ENCODE data around the gene SPOCD1. TPM values are rescaled to one million over a fixed set of nuclear protein-coding genes. Genes with fewer than 3 reads are reported as not detected.

SPOCD1 gene
- polyA plus RNA-seq, 1 of the 3 experiments (the other 2 are of a cell fraction) = 10.7 TPM

DNA sequence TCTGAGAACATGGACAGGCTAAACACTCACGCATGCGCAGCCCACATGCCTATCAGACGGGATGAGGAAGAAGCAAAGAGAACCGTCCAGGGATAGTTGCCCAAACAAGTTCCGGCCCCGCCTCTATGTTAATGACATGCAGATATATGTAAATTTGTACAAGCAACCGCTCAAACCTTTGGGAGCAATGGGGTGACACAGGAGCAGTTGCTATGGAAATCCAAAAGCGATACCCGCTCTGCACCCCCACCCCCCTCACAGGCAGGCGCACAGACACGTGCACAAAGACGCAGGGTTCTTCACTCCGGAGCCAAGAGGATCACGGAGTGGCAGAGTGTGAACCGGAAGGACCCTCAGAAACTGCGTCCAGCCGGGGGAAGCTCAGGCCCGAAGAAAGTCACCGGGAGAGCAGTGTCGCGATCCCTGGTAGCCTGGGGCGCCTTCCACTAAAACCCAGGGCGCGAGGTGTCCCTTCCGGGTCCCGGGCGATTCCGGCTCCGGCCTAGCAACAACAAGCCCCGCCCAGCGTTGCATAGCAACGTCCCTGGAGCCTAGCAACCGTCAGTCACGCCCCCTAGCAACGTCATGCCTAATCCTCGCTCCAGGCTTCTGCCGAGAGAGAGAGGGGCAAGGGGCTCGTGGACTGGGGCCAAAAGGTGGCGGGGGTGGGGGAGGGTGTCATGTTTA lies 27.5 kb downstream of the SPOCD1 start (continued):
- no peak; the same call in 1 of the 2 replicates for TF ChIP-seq SIN3A (IDR thresholded peaks at IDR 0.05; ENCODE audit: borderline replicate concordance, low read depth, low read length)
- TF ChIP-seq, protein P1, sequence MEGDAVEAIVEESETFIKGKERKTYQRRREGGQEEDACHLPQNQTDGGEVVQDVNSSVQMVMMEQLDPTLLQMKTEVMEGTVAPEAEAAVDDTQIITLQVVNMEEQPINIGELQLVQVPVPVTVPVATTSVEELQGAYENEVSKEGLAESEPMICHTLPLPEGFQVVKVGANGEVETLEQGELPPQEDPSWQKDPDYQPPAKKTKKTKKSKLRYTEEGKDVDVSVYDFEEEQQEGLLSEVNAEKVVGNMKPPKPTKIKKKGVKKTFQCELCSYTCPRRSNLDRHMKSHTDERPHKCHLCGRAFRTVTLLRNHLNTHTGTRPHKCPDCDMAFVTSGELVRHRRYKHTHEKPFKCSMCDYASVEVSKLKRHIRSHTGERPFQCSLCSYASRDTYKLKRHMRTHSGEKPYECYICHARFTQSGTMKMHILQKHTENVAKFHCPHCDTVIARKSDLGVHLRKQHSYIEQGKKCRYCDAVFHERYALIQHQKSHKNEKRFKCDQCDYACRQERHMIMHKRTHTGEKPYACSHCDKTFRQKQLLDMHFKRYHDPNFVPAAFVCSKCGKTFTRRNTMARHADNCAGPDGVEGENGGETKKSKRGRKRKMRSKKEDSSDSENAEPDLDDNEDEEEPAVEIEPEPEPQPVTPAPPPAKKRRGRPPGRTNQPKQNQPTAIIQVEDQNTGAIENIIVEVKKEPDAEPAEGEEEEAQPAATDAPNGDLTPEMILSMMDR (IDR thresholded peaks at IDR 0.05) = no peak
- TF ChIP-seq, protein P2, sequence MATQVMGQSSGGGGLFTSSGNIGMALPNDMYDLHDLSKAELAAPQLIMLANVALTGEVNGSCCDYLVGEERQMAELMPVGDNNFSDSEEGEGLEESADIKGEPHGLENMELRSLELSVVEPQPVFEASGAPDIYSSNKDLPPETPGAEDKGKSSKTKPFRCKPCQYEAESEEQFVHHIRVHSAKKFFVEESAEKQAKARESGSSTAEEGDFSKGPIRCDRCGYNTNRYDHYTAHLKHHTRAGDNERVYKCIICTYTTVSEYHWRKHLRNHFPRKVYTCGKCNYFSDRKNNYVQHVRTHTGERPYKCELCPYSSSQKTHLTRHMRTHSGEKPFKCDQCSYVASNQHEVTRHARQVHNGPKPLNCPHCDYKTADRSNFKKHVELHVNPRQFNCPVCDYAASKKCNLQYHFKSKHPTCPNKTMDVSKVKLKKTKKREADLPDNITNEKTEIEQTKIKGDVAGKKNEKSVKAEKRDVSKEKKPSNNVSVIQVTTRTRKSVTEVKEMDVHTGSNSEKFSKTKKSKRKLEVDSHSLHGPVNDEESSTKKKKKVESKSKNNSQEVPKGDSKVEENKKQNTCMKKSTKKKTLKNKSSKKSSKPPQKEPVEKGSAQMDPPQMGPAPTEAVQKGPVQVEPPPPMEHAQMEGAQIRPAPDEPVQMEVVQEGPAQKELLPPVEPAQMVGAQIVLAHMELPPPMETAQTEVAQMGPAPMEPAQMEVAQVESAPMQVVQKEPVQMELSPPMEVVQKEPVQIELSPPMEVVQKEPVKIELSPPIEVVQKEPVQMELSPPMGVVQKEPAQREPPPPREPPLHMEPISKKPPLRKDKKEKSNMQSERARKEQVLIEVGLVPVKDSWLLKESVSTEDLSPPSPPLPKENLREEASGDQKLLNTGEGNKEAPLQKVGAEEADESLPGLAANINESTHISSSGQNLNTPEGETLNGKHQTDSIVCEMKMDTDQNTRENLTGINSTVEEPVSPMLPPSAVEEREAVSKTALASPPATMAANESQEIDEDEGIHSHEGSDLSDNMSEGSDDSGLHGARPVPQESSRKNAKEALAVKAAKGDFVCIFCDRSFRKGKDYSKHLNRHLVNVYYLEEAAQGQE (IDR thresholded peaks at IDR 0.05; ENCODE audit: low read depth, low read length) = no peak
- peak; percentile 77 for TF ChIP-seq POLR2AphosphoS5 (IDR thresholded peaks at IDR 0.05; ENCODE audit: low read depth, low read length)
- no peak for TF ChIP-seq CHD2 (IDR thresholded peaks at IDR 0.05; ENCODE audit: low read length, partially characterized antibody)
- TF ChIP-seq, protein P3, sequence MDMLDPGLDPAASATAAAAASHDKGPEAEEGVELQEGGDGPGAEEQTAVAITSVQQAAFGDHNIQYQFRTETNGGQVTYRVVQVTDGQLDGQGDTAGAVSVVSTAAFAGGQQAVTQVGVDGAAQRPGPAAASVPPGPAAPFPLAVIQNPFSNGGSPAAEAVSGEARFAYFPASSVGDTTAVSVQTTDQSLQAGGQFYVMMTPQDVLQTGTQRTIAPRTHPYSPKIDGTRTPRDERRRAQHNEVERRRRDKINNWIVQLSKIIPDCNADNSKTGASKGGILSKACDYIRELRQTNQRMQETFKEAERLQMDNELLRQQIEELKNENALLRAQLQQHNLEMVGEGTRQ (IDR thresholded peaks at IDR 0.05; ENCODE audit: borderline replicate concordance, low read depth, low read length) = no peak
- TF ChIP-seq, protein P4, sequence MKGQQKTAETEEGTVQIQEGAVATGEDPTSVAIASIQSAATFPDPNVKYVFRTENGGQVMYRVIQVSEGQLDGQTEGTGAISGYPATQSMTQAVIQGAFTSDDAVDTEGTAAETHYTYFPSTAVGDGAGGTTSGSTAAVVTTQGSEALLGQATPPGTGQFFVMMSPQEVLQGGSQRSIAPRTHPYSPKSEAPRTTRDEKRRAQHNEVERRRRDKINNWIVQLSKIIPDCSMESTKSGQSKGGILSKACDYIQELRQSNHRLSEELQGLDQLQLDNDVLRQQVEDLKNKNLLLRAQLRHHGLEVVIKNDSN (IDR thresholded peaks at IDR 0.05; ENCODE audit: borderline replicate concordance, low read depth) = no peak
- TF ChIP-seq TCF12 (IDR thresholded peaks at IDR 0.05) = no peak
- TF ChIP-seq MXI1 (IDR thresholded peaks at IDR 0.05; ENCODE audit: low read depth, low read length) = peak; percentile 95
- no peak for TF ChIP-seq EZH2phosphoT487 (IDR thresholded peaks at IDR 0.05; ENCODE audit: borderline replicate concordance, low read depth)

DNA sequence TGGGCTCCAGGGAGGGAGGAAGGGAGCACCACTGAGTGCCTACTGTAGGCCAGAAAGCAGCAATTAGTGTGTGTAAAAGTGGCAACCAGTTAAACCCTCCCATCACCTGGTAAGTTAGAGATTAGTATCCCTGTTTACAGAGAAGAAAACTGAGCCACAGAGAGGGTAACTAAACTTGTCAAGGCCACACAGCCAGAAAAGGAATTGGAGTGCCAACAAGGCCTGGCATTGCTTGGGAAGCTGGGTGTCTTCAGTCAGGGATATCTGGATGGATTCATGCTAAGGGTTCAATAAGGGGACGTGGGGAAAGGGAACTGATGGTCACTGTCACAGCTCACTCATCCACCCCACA lies 28.1 kb downstream of the SPOCD1 start:
- peak overlapping the region; percentile 82; the same call in 1 of the 2 replicates for H3K9ac ChIP-seq
- 0 out of 2 replicates have a peak overlapping the region, but pooled peaks have one; percentile 13 for H2AFZ ChIP-seq (ENCODE audit: low read depth)
- ChIA-PET POLR2A (interaction anchor here (0.7 to 1.9 kb wide), 3 partner anchors 25 to 72 kb away, joined by 3 to 7 read pairs (median 6); no protein-coding TSS in a partner anchor), CTCF (interaction anchor here (1.1 to 21.1 kb wide), 16 partner anchors 11 to 224 kb away, joined by 3 to 707 read pairs (median 20); partner anchors contain the start of genes ADGRB2, COL16A1, PTP4A2 and SPOCD1)
- peak overlapping the region; percentile 98 for H3K4me2 ChIP-seq
- peaks cover 7 to 70% of the 10 kb centered on the region in 2 experiments for H3K4me1 ChIP-seq (ENCODE audit: control insufficient read depth in 1 of 2, insufficient read depth in 2 of 2, low read depth in 1 of 2, low read length in 1 of 2)
- WGBS (ENCODE audit: low lambda C conversion rate) = 70% methylated on average over 1 of the region's 1 CpG
- DNase-seq = no peak
- peaks cover 9% of the 10 kb centered on the region for H3F3A ChIP-seq (replicated peaks; ENCODE audit: insufficient read depth)
- H3K4me3 ChIP-seq (ENCODE audit: low read depth in 2 of 2, low read length in 1 of 2) = peak overlapping the region in 1 of 2 experiments; percentile 67; a peak in 2 of 4 replicates
- no peaks in the 10 kb centered on the region for H3K79me2 ChIP-seq (ENCODE audit: insufficient read depth)
- H3K36me3 ChIP-seq (replicated peaks in 1 of 2; ENCODE audit: control insufficient read depth in 1 of 2, insufficient read depth in 2 of 2, low read length in 1 of 2) = no peaks in the 10 kb centered on the region
- peak overlapping the region; percentile 65 to 70; a peak in 3 of 4 replicates for H3K27ac ChIP-seq (ENCODE audit: low read depth in 2 of 2, low read length in 1 of 2)
- no peaks in the 10 kb centered on the region for H3K9me3 ChIP-seq
- no peaks in the 10 kb centered on the region for H4K20me1 ChIP-seq (ENCODE audit: insufficient read depth)
- H3K27me3 ChIP-seq (ENCODE audit: insufficient read depth) = no peaks in the 10 kb centered on the region
- H3K9me2 ChIP-seq = no peaks in the 10 kb centered on the region
- TF ChIP-seq GATA2 (CRISPR knock-in tag; IDR thresholded peaks at IDR 0.05) (no peak), RXRA (IDR thresholded peaks at IDR 0.05; ENCODE audit: borderline replicate concordance, low read depth) (no peak), RAD21 (IDR thresholded peaks at IDR 0.05; ENCODE audit: low read length) (no peak), ELF1 (IDR thresholded peaks at IDR 0.05) (no peak), RFX5 (IDR thresholded peaks at IDR 0.05; ENCODE audit: low read length) (no peak), RCOR1 (IDR thresholded peaks at IDR 0.05; ENCODE audit: low read length) (no peak), SIN3A (IDR thresholded peaks at IDR 0.05; ENCODE audit: borderline replicate concordance, low read depth, low read length) (no peak), FOXJ3 (CRISPR knock-in tag; IDR thresholded peaks at IDR 0.05) (no peak), GABPA (IDR thresholded peaks at IDR 0.05; ENCODE audit: low read depth) (no peak), CHD2 (IDR thresholded peaks at IDR 0.05; ENCODE audit: low read length, partially characterized antibody) (no peak)
- TF ChIP-seq, protein P5, sequence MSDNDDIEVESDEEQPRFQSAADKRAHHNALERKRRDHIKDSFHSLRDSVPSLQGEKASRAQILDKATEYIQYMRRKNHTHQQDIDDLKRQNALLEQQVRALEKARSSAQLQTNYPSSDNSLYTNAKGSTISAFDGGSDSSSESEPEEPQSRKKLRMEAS (IDR thresholded peaks at IDR 0.05; ENCODE audit: low read depth) = no peak
- TF ChIP-seq, protein P6, sequence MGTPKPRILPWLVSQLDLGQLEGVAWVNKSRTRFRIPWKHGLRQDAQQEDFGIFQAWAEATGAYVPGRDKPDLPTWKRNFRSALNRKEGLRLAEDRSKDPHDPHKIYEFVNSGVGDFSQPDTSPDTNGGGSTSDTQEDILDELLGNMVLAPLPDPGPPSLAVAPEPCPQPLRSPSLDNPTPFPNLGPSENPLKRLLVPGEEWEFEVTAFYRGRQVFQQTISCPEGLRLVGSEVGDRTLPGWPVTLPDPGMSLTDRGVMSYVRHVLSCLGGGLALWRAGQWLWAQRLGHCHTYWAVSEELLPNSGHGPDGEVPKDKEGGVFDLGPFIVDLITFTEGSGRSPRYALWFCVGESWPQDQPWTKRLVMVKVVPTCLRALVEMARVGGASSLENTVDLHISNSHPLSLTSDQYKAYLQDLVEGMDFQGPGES (IDR thresholded peaks at IDR 0.05; ENCODE audit: low read depth, low read length) = no peak

Measured in SK-N-SH (cell line).